Activated CD8-positive, alpha-beta T cell treated with anti-CD3 and anti-CD28 coated beads, Interleukin-2, amount 10 ng/mL, durations not matched to agents 7 days and 5 days (primary cell): ENCODE measurements around the gene SLC22A31. TPM values are rescaled to one million over a fixed set of nuclear protein-coding genes. Genes with fewer than 3 reads are reported as not detected.
"Not testable (repeated sequence)": the region's sequence is repeated elsewhere in the genome, so short reads cannot be mapped to it uniquely, and the experiment has no call there.

Source experiments
- ATAC-seq: fragments of 150-1000 bp; cut with Tn5 transposase; one replicate; pipeline ENCODE4 v1.10.0; 2021; ENCODE audit warnings: moderate library complexity
- CTCF ChIA-PET: fragments of 350-600 bp; sonication (Branson Sonifier 250); formaldehyde crosslinking; loops from one replicate; lab custom pipeline; 2021; ENCODE audit warnings: antibody characterized with exemption; lab: Charles Lee
- POLR2A ChIA-PET: fragments of 350-600 bp; sonication (Branson Sonifier 250); formaldehyde crosslinking; loops from one replicate; lab custom pipeline; 2021; ENCODE audit warnings: antibody characterized with exemption; lab: Charles Lee
- DNase-seq: peaks from one replicate; pipeline ENCODE4 v3.0.0-alpha.2; 2020
- H3K27ac Mint-ChIP-seq: one replicate; pipeline ENCODE4 v1.8.0; 2021; ENCODE audit warnings: mild to moderate bottlenecking, mixed read lengths
- H3K27me3 Mint-ChIP-seq: one replicate; pipeline ENCODE4 v1.8.0; 2021; ENCODE audit warnings: low read depth, mixed read lengths
- H3K36me3 Mint-ChIP-seq: one replicate; pipeline ENCODE4 v1.8.0; 2021; ENCODE audit warnings: low read depth, mixed read lengths
- H3K4me1 Mint-ChIP-seq: one replicate; pipeline ENCODE4 v1.8.0; 2021; ENCODE audit warnings: low read depth, mixed read lengths
- H3K4me3 Mint-ChIP-seq: one replicate; pipeline ENCODE4 v1.8.0; 2021; ENCODE audit warnings: mild to moderate bottlenecking, mixed read lengths
- H3K9me3 Mint-ChIP-seq: one replicate; pipeline ENCODE4 v1.8.0; 2022; ENCODE audit warnings: mixed read lengths; ENCODE audit not compliant: insufficient read depth
- total RNA-seq, 2 experiments: library from RNA; stranded (reverse); gene quantifications; one replicate each; pipeline ENCODE4 v1.2.3, GENCODE V29; 2021

Gene SLC22A31
- total RNA-seq: not detected

GRCh38 chr16:89200124-89200849 lies at the start of gene SLC22A31:
SLC22A31 (minus strand) TSS chr16:89200537; CDS start chr16:89200501, 36 bp downstream.
- DNase-seq: no peak
- Mint-ChIP-seq H3K36me3 (no peaks in the 10 kb centered on the region), H3K4me1 (peaks cover 11% of the 10 kb centered on the region), H3K27me3 (peaks cover 32% of the 10 kb centered on the region), H3K9me3 (no peaks in the 10 kb centered on the region), H3K4me3 (no peak within 1 kb of the TSS), H3K27ac (no peak within 1 kb of the TSS)
- ChIA-PET POLR2A (no interaction called here), CTCF (no interaction called here)
- no peak for ATAC-seq

- ATAC-seq: no peak
- POLR2A ChIA-PET: interaction anchor here (0.9 to 1.5 kb wide), 3 partner anchors 13 to 260 kb away, joined by 3 to 7 read pairs (median 3); partner anchors contain the start of gene ZNF778
Observed at GRCh38 chr16:89248196-89248982, 48.1 kb upstream of the SLC22A31 start.

GRCh38 chr16:89247734-89248075 lies 47.4 kb upstream of the SLC22A31 start:
- CTCF ChIA-PET: interaction anchor here (0.7 to 1.0 kb wide), 3 partner anchors 12 to 310 kb away, joined by 3 to 4 read pairs (median 4); no protein-coding TSS in a partner anchor
- POLR2A ChIA-PET: interaction anchor here (0.9 to 1.5 kb wide), 4 partner anchors 13 to 261 kb away, joined by 3 to 7 read pairs (median 3); partner anchors contain the start of gene ZNF778
- ATAC-seq: not testable (repeated sequence)

More at GRCh38 chr16:89248196-89248982, 48.1 kb upstream of the SLC22A31 start:
- H3K36me3 Mint-ChIP-seq: peaks cover 5% of the 10 kb centered on the region
- H3K4me1 Mint-ChIP-seq: peaks cover 10% of the 10 kb centered on the region
- DNase-seq: no peak
- H3K9me3 Mint-ChIP-seq: peaks cover 4% of the 10 kb centered on the region
- H3K27ac Mint-ChIP-seq: no peak overlapping the region
- H3K4me3 Mint-ChIP-seq: peak overlapping the region; percentile 73
- CTCF ChIA-PET: no interaction called here
- H3K27me3 Mint-ChIP-seq: peaks cover 2% of the 10 kb centered on the region

GRCh38 chr16:89246903-89247733 lies 46.8 kb upstream of the SLC22A31 start:
- H3K36me3 Mint-ChIP-seq: peaks cover 5% of the 10 kb centered on the region
- peak; percentile 96 for DNase-seq
- ATAC-seq: peak; percentile 91
- CTCF ChIA-PET: interaction anchor here (0.7 to 1.0 kb wide), 4 partner anchors 13 to 310 kb away, joined by 3 to 4 read pairs (median 4); no protein-coding TSS in a partner anchor
- POLR2A ChIA-PET: interaction anchor here (0.6 to 1.5 kb wide), 6 partner anchors 14 to 262 kb away, joined by 3 to 7 read pairs (median 3); partner anchors contain the start of gene ZNF778
- H3K27ac Mint-ChIP-seq: peak overlapping the region; percentile 57
- peaks cover 15% of the 10 kb centered on the region for H3K4me1 Mint-ChIP-seq
- peak overlapping the region; percentile 67 for H3K4me3 Mint-ChIP-seq
- H3K27me3 Mint-ChIP-seq: peaks cover 2% of the 10 kb centered on the region
- H3K9me3 Mint-ChIP-seq: peaks cover 4% of the 10 kb centered on the region

More at GRCh38 chr16:89247734-89248075, 47.4 kb upstream of the SLC22A31 start:
- H3K27ac Mint-ChIP-seq, DNase-seq, H3K27me3 Mint-ChIP-seq, H3K36me3 Mint-ChIP-seq, H3K9me3 Mint-ChIP-seq: not testable (repeated sequence)
- Mint-ChIP-seq H3K4me3 (peak overlapping the region; percentile 73), H3K4me1 (peaks cover 15% of the 10 kb centered on the region)

DNA sequence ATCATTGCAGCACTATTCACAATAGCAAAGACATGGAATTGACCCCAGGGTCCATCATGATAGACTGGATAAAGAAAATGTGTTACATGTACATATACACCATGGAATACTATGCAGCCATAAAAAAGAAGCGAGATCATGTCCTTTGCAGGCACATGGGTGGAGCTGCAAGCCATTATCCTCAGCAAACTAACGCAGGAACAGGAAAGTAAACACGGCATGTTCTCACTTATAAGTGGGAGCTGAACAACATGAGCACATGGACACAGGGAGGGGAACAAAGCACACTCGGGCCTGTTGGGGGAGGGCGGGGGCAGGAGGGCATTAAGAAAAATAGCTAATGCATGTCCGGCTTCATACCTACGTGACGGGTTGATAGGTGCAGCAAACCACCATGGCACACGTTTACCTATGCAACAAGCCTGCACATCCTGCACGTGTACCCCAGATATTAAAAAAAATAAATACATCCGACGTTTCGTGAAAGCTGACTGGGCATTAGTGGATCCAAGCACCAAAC lies 46.1 kb upstream of the SLC22A31 start:
- peaks cover 5% of the 10 kb centered on the region for H3K36me3 Mint-ChIP-seq
- no peak overlapping the region for H3K27ac Mint-ChIP-seq
- ChIA-PET CTCF (interaction anchor here (0.8 kb wide), 1 partner anchor 42 kb away, joined by 3 read pairs; no protein-coding TSS in a partner anchor), POLR2A (interaction anchor here (0.7 to 1.5 kb wide), 2 partner anchors 29 to 67 kb away, joined by 3 to 7 read pairs; partner anchors contain the start of gene ZNF778)
- ATAC-seq (no peak), DNase-seq (no peak)
- H3K4me1 Mint-ChIP-seq: peaks cover 19% of the 10 kb centered on the region
- peak overlapping the region; percentile 57 for H3K4me3 Mint-ChIP-seq
- peaks cover 2% of the 10 kb centered on the region for H3K27me3 Mint-ChIP-seq
- H3K9me3 Mint-ChIP-seq: peaks cover 4% of the 10 kb centered on the region

DNA sequence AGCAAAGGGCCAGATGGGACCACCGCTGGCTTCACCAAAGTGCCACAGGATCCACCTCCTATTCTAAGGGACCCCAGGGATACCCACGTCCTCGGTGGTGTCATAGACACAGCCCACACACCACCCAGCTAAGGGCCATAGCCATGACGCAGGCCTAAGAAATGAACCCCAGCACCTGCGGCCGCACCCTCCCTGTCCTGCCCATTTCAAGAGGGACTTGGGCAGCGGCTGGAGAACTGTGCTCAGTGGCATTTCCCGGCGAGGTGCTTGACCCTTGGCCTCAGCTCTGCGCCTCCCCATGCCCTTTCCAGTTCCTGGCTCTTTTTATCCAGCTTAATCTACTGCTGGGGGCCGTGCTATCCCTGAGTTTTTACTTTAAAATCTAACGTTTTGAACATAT lies 44.4 kb upstream of the SLC22A31 start:
- ATAC-seq: no peak
- no peak for DNase-seq
- CTCF ChIA-PET: no interaction called here
- Mint-ChIP-seq H3K36me3 (peaks cover 2% of the 10 kb centered on the region), H3K27me3 (no peaks in the 10 kb centered on the region), H3K27ac (no peak overlapping the region), H3K4me1 (peaks cover 25% of the 10 kb centered on the region), H3K9me3 (peaks cover under 1% of the 10 kb centered on the region), H3K4me3 (no peak overlapping the region)
- POLR2A ChIA-PET: no interaction called here

DNA sequence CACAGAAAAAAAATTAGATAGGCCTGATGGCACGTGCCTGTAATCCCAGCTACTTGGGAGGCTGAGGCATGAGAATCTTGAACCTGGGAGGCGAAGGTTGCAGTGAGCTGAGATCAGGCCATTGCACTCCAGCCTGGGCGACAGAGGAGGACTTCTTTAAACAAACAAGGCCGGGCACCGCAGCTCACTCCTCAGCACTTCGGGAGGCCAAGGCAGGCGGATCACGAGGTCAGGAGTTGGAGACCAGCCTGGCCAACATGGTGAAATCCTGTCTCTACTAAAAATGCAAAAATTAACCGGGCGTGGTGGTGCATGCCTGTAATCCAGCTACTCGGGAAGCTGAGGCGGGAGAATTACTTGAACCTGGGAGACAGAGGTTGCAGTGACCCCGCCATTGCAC lies 43.9 kb upstream of the SLC22A31 start:
- H3K4me1 Mint-ChIP-seq: peaks cover 26% of the 10 kb centered on the region
- POLR2A ChIA-PET, H3K4me3 Mint-ChIP-seq, H3K27ac Mint-ChIP-seq, H3K36me3 Mint-ChIP-seq, CTCF ChIA-PET, DNase-seq, H3K27me3 Mint-ChIP-seq, H3K9me3 Mint-ChIP-seq, ATAC-seq: not testable (repeated sequence)

GRCh38 chr16:89243664-89244063 lies 43.3 kb upstream of the SLC22A31 start:
- Mint-ChIP-seq H3K4me1 (peaks cover 26% of the 10 kb centered on the region), H3K9me3 (no peaks in the 10 kb centered on the region), H3K27me3 (no peaks in the 10 kb centered on the region), H3K27ac (no peak overlapping the region), H3K36me3 (no peaks in the 10 kb centered on the region), H3K4me3 (peak overlapping the region; percentile 4)
- ChIA-PET POLR2A (no interaction called here), CTCF (no interaction called here)
- DNase-seq (no peak), ATAC-seq (no peak)

DNA sequence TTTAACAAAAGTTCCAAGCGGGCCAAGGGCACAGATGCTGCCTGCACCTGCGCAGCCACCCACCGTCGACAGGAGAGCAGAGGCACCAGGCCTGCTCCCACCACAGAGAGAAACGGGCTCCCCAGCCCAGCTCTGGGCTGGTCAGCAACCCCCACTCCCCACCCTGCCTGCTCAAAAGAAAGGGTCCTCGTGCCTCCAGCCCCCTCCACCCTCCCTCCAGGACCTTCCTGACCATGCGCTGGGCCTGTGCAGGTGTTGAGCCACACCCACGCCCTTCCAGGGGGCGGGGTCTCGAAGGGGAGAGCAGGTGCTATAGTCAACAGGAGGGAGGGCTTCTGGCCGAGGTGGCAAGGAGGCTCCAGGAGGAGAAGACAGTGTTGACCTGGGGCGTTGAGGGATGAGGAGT lies 42.5 kb upstream of the SLC22A31 start:
- POLR2A ChIA-PET: no interaction called here
- no peak for DNase-seq
- peaks cover 26% of the 10 kb centered on the region for H3K4me1 Mint-ChIP-seq
- H3K36me3 Mint-ChIP-seq: no peaks in the 10 kb centered on the region
- CTCF ChIA-PET: no interaction called here
- H3K4me3 Mint-ChIP-seq: peak overlapping the region; percentile 36
- H3K27me3 Mint-ChIP-seq: no peaks in the 10 kb centered on the region
- no peaks in the 10 kb centered on the region for H3K9me3 Mint-ChIP-seq
- H3K27ac Mint-ChIP-seq: no peak overlapping the region
- ATAC-seq: no peak

DNA sequence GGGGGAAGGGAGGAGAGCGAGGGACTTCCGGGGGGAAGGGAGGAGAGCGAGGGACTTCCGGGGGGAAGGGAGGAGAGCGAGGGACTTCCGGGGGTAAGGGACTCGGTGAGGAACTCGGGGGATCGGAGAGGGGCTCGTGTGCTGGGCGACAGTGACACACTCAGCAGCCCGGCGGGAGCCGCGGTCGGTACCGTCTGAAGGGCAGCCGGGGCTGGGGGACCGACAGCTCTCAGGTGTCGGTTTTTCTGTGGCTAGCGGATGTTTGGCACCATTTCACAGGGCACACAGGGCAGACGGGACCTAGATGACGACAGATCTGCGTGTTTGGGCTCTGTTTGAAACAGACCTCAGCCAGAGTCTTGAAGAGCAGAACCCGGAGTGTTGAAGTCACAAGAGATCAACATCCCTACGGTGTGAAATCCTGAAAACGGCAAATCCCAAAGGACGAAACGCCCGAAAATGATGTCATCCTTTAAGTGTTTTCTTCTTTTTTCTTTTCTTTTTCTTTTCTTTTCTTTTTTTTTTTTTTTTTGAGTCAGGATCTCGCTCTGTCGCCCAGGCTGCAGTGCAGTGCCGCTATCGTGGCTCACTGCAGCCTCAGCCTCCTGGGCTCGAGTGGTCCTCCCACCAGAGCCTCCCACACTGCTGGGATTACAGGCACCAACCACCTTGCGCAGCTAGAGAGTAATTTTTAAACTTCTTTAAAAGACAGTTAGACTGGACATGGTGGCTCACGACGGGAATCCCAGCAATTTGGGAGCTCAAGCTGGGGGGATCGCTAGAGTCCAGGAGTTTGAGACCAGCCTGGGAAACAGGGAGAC lies 41.1 kb upstream of the SLC22A31 start:
- Mint-ChIP-seq H3K4me3 (peak overlapping the region; percentile 99), H3K36me3 (no peaks in the 10 kb centered on the region), H3K9me3 (no peaks in the 10 kb centered on the region), H3K27me3 (no peaks in the 10 kb centered on the region), H3K4me1 (peaks cover 22% of the 10 kb centered on the region), H3K27ac (peak overlapping the region; percentile 100)
- DNase-seq (peak; percentile 81), ATAC-seq (peak; percentile 89)
- CTCF ChIA-PET: interaction anchor here (1.1 to 2.2 kb wide), 8 partner anchors 18 to 459 kb away, joined by 3 to 10 read pairs (median 4); partner anchors contain the start of genes SPG7 and ZNF778
- POLR2A ChIA-PET: interaction anchor here (0.7 to 1.6 kb wide), 10 partner anchors 10 to 731 kb away, joined by 3 to 12 read pairs (median 4); partner anchors contain the start of genes CHMP1A, SPATA33 and ZNF778
